Measurements from ENCODE around the gene RBM10.

- TF ChIP-seq CTCF (conservative IDR thresholded peaks at IDR 0.05; ENCODE audit: low read depth, low read length) = no peak
- no peak for TF ChIP-seq EZH2 (IDR thresholded peaks at IDR 0.05; ENCODE audit: borderline replicate concordance, low read depth, low read length, poor library complexity, severe bottlenecking)
Measured at GRCh38 chrX:47222751-47223350, 77.8 kb downstream of the RBM10 start.

Data from A673 (cell line).